Mesenchymal stem cell (in vitro differentiated cells and primary cell): Measurements from ENCODE around the gene UBR3.

Experiments
- DNase-seq: peaks from one replicate; pipeline ENCODE4 v3.0.0-alpha.2; 2013
- H2AFZ ChIP-seq: one replicate; pipeline ENCODE4 v1.6.1; 2013; ENCODE audit warnings: low read depth, mild to moderate bottlenecking, control low read depth, inconsistent platforms, low read length, moderate library complexity
- H2AK5ac ChIP-seq: 2 replicates; pipeline ENCODE4 v1.6.1; 2013; ENCODE audit warnings: low read length, moderate library complexity, mild to moderate bottlenecking, inconsistent platforms; ENCODE audit not compliant: severe bottlenecking
- H2BK120ac ChIP-seq: one replicate; pipeline ENCODE4 v1.6.1; 2013; ENCODE audit warnings: low read depth, mild to moderate bottlenecking, inconsistent platforms, low read length, moderate library complexity
- H2BK12ac ChIP-seq, 2 experiments: one replicate each; pipeline ENCODE4 v1.6.1; 2013; ENCODE audit warnings: inconsistent platforms in 2 of 2, low read length in 2 of 2, mild to moderate bottlenecking in 2 of 2, moderate library complexity in 2 of 2, control low read depth in 1 of 2
- H2BK15ac ChIP-seq: one replicate; pipeline ENCODE4 v1.6.1; 2013; ENCODE audit warnings: mild to moderate bottlenecking, low read depth, inconsistent platforms; ENCODE audit not compliant: poor library complexity, severe bottlenecking
- H2BK5ac ChIP-seq: 2 replicates; pipeline ENCODE4 v1.6.1; 2013; ENCODE audit warnings: low read depth, mild to moderate bottlenecking, low read length, control low read depth, inconsistent platforms; ENCODE audit not compliant: poor library complexity, severe bottlenecking
- H3K14ac ChIP-seq, 2 experiments: one replicate each; pipeline ENCODE4 v1.6.1; 2013; ENCODE audit warnings: inconsistent platforms in 2 of 2, low read length in 2 of 2, control low read depth in 1 of 2, mild to moderate bottlenecking in 1 of 2, moderate library complexity in 1 of 2
- H3K18ac ChIP-seq, 2 experiments: one replicate each; pipeline ENCODE4 v1.6.1; 2013; ENCODE audit warnings: inconsistent platforms in 2 of 2, low read length in 2 of 2, control low read depth in 1 of 2, low read depth in 1 of 2, mild to moderate bottlenecking in 1 of 2
- H3K23ac ChIP-seq, 2 experiments: one replicate each; pipeline ENCODE4 v1.6.1; 2013; ENCODE audit warnings: inconsistent platforms in 2 of 2, low read length in 2 of 2, mild to moderate bottlenecking in 2 of 2, moderate library complexity in 2 of 2, control low read depth in 1 of 2
- H3K27ac ChIP-seq: 2 replicates; pipeline ENCODE4 v1.5.1; 2013; ENCODE audit warnings: mild to moderate bottlenecking, moderate library complexity, low read length, control low read depth, inconsistent platforms; ENCODE audit not compliant: poor library complexity, severe bottlenecking
- H3K27me3 ChIP-seq, 2 experiments: 2 replicates each; pipeline versions ENCODE4 v1.6.1 to v1.7.0; 2013; ENCODE audit warnings: low read length in 2 of 2, mild to moderate bottlenecking in 2 of 2, moderate library complexity in 2 of 2, control low read depth in 1 of 2, inconsistent platforms in 1 of 2; ENCODE audit not compliant: control insufficient read depth in 1 of 2, insufficient read depth in 1 of 2
- H3K36me3 ChIP-seq, 2 experiments: 2 replicates each; pipeline versions ENCODE4 v1.6.1 to v1.7.0; 2013; ENCODE audit warnings: low read length in 2 of 2, control low read depth in 1 of 2, inconsistent platforms in 1 of 2, low read depth in 1 of 2, mild to moderate bottlenecking in 1 of 2; ENCODE audit not compliant: insufficient read depth in 2 of 2, control insufficient read depth in 1 of 2
- H3K4ac ChIP-seq, 2 experiments: one replicate each; pipeline ENCODE4 v1.6.1; 2013; ENCODE audit warnings: inconsistent platforms in 2 of 2, low read length in 2 of 2, mild to moderate bottlenecking in 2 of 2, moderate library complexity in 2 of 2, control low read depth in 1 of 2, low read depth in 1 of 2
- H3K4me1 ChIP-seq: 2 replicates; pipeline ENCODE4 v1.6.1; 2013; ENCODE audit warnings: low read depth, low read length, control low read depth; ENCODE audit not compliant: control insufficient read depth, insufficient read depth
- H3K4me2 ChIP-seq: 2 replicates; pipeline ENCODE4 v1.6.1; 2013; ENCODE audit warnings: low read length, mild to moderate bottlenecking, inconsistent platforms; ENCODE audit not compliant: poor library complexity, severe bottlenecking
- H3K4me3 ChIP-seq, 2 experiments: 2 replicates each; pipeline versions ENCODE4 v1.5.1 to v1.7.0; 2013; ENCODE audit warnings: low read length in 2 of 2, mild to moderate bottlenecking in 2 of 2, control low read depth in 1 of 2, low read depth in 1 of 2; ENCODE audit not compliant: insufficient read depth in 1 of 2
- H3K79me1 ChIP-seq: replicated peaks from 2 replicates; pipeline ENCODE4 v1.6.1; 2013; ENCODE audit warnings: mild to moderate bottlenecking, control low read depth, low read length, inconsistent platforms; ENCODE audit not compliant: poor library complexity, severe bottlenecking
- H3K9ac ChIP-seq: 2 replicates; pipeline ENCODE4 v1.7.0; 2013; ENCODE audit warnings: mild to moderate bottlenecking, low read length, moderate library complexity
- H3K9me3 ChIP-seq: 2 replicates; pipeline ENCODE4 v1.7.0; 2013; ENCODE audit warnings: mild to moderate bottlenecking, low read length; ENCODE audit not compliant: control insufficient read depth
- H4K8ac ChIP-seq: one replicate; pipeline ENCODE4 v1.6.1; 2013; ENCODE audit warnings: inconsistent platforms, mild to moderate bottlenecking, low read length, moderate library complexity
- H4K91ac ChIP-seq: one replicate; pipeline ENCODE4 v1.6.1; 2013; ENCODE audit warnings: mild to moderate bottlenecking, low read length, inconsistent platforms
- WGBS: methylation state at CpG from one replicate; pipeline ENCODE4 v1.1.7; 2013; ENCODE audit warnings: mixed read lengths; 5-methylcytosine and 5-hydroxymethylcytosine counted together

The UBR3 gene

GRCh38 chr2:170029551-170029950, 202.3 kb downstream of the UBR3 start:
- H3K23ac ChIP-seq, result no peak overlapping the region

DNA sequence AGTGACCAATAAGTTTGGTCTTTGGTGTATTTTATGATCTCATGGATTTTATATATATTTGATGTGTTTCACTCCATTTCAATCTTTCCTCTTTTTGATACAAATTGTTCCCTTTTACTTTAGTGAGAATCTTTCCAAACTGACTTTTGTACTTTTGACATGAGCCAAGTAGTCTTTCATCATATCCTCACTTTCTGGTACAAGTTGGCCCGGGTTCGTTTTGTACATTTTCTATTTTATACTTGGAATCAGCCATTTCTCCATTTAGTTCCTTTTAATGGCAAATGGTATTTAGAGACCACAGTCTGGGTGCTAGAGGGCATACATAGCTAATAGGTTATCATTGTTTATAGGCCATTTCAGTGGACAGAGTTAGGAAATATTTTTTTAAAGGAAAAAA, 202.8 kb downstream of the UBR3 start:
- Histone ChIP-seq H3K79me1 (no peaks in the 10 kb centered on the region), H2BK12ac (no peak overlapping the region), H3K27me3 (no peaks in the 10 kb centered on the region), H2BK120ac (no peak overlapping the region), H2BK5ac (no peak overlapping the region), H3K36me3 (peaks cover 3 to 30% of the 10 kb centered on the region in 2 experiments), H4K91ac (no peak overlapping the region), H2AFZ (no peak overlapping the region), H3K9ac (no peak overlapping the region), H3K4me2 (no peak overlapping the region), H3K23ac (no peak overlapping the region), H3K18ac (no peak overlapping the region), H3K4me3 (no peak overlapping the region), H2BK15ac (no peak overlapping the region), H3K4ac (no peak overlapping the region), H2AK5ac (no peak overlapping the region), H4K8ac (no peak overlapping the region), H3K9me3 (no peaks in the 10 kb centered on the region), H3K14ac (no peak overlapping the region), H3K27ac (no peak overlapping the region), H3K4me1 (no peaks in the 10 kb centered on the region)
- no CpG with 5 or more reads among the region's 2 CpGs for WGBS
- DNase-seq, result no peak

More at GRCh38 chr2:170029551-170029950, 202.3 kb downstream of the UBR3 start:
- Histone ChIP-seq H3K27me3 (no peaks in the 10 kb centered on the region), H3K36me3 (peaks cover 3 to 30% of the 10 kb centered on the region in 2 experiments), H3K79me1 (no peaks in the 10 kb centered on the region), H3K4me3 (no peak overlapping the region), H2BK120ac (no peak overlapping the region), H3K4me2 (no peak overlapping the region), H2AK5ac (no peak overlapping the region), H3K27ac (no peak overlapping the region), H2BK12ac (no peak overlapping the region), H2BK5ac (no peak overlapping the region), H2BK15ac (no peak overlapping the region), H4K91ac (no peak overlapping the region), H3K4me1 (no peaks in the 10 kb centered on the region), H3K9ac (no peak overlapping the region), H4K8ac (no peak overlapping the region), H3K14ac (no peak overlapping the region), H3K4ac (no peak overlapping the region), H2AFZ (no peak overlapping the region), H3K18ac (no peak overlapping the region), H3K9me3 (no peaks in the 10 kb centered on the region)
- DNase-seq, result no peak

GRCh38 chr2:170031288-170031687, 204.0 kb downstream of the UBR3 start:
- H3K18ac ChIP-seq, result no peak overlapping the region
- H3K4me1 ChIP-seq, result no peaks in the 10 kb centered on the region
- no peak overlapping the region for H2AFZ ChIP-seq
- H3K14ac ChIP-seq, result no peak overlapping the region
- WGBS, result no CpG with 5 or more reads among the region's 1 CpG
- H3K4me3 ChIP-seq, result no peak overlapping the region
- no peaks in the 10 kb centered on the region for H3K9me3 ChIP-seq
- no peak overlapping the region for H3K27ac ChIP-seq
- H4K8ac ChIP-seq, result no peak overlapping the region
- no peak overlapping the region for H3K4me2 ChIP-seq
- no peak overlapping the region for H4K91ac ChIP-seq
- H2BK5ac ChIP-seq, result no peak overlapping the region
- no peak overlapping the region for H2BK15ac ChIP-seq
- no peak overlapping the region for H3K4ac ChIP-seq
- no peak for DNase-seq
- no peaks in the 10 kb centered on the region for H3K27me3 ChIP-seq
- H2BK12ac ChIP-seq, result no peak overlapping the region
- no peak overlapping the region for H3K9ac ChIP-seq
- H3K23ac ChIP-seq, result no peak overlapping the region
- peaks cover 3 to 30% of the 10 kb centered on the region in 2 experiments for H3K36me3 ChIP-seq
- H3K79me1 ChIP-seq, result no peaks in the 10 kb centered on the region
- H2BK120ac ChIP-seq, result no peak overlapping the region
- H2AK5ac ChIP-seq, result no peak overlapping the region

DNA sequence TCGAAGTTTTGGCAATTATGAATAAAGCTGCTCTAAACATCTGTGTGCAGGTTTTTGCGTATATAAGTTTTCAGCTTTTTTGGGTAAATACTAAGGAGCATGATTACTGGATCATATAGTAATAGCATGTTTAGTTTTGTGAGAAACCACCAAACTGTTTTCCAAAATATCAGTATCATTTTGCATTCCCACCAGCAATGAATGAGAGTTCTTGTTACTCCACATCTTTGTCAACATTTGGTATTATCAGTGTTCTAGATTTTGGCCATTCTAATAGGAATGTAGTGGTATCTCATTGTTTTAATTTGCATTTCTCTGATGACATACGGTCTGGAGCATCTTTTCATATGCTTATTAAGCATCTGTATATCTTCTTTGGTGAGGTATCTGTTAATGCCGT, 207.3 kb downstream of the UBR3 start:
- Histone ChIP-seq H4K8ac (no peak overlapping the region), H2BK12ac (no peak overlapping the region), H3K23ac (no peak overlapping the region), H3K4me2 (no peak overlapping the region), H3K18ac (no peak overlapping the region), H3K4ac (no peak overlapping the region), H4K91ac (no peak overlapping the region), H2BK120ac (no peak overlapping the region), H3K4me3 (no peak overlapping the region), H3K9me3 (no peaks in the 10 kb centered on the region), H3K36me3 (peaks cover 3 to 20% of the 10 kb centered on the region in 2 experiments), H3K4me1 (no peaks in the 10 kb centered on the region), H3K27me3 (no peaks in the 10 kb centered on the region), H2BK5ac (no peak overlapping the region), H2AK5ac (no peak overlapping the region), H3K27ac (no peak overlapping the region), H2BK15ac (no peak overlapping the region), H3K14ac (no peak overlapping the region), H2AFZ (no peak overlapping the region), H3K79me1 (no peaks in the 10 kb centered on the region), H3K9ac (no peak overlapping the region)
- DNase-seq, result no peak
- 97% methylated on average over 3 of the region's 4 CpGs for whole genome bisulfite sequencing
